Activated CD4-positive, CD25-positive, alpha-beta regulatory T cell treated with anti-CD3 and anti-CD28 coated beads, Interleukin-2, amount 50 U/mL, for 16 hours (primary cell): ENCODE results near the gene SFSWAP.

Experiments used
- DNase-seq: peaks from one replicate; pipeline ENCODE4 v3.0.0-alpha.2; 2020; ENCODE audit warnings: low read depth, low spot score

SFSWAP gene

GRCh38 chr12:131787143-131787660, 76.3 kb downstream of the SFSWAP start:
- no peak for DNase-seq

- no peak for DNase-seq
These were observed 77.2 kb downstream of the SFSWAP start for GRCh38 chr12:131788070-131788469.

DNA sequence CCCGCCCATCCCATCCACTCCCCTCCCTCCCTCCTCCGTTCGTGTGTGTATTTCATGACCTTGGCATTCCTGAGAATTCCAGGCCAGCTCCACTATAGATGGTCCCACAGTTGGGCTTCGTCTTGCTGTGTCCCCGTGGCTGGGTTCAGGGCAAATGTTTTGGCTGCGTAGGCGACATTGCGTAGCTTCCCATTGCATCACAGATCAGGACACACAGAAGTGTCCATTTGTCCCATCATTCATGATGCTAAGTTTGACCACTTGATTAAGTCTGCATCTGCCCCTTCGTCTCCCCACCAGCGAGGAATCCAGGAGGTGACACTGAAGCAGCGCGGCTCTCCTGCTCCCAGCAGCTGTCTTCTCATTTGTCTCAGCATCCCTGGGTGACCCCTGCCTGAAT, 78.7 kb downstream of the SFSWAP start:
- DNase-seq = no peak

- DNase-seq = no peak
These were observed 82.5 kb downstream of the SFSWAP start for GRCh38 chr12:131793243-131794022.

GRCh38 chr12:131794061-131794460, 83.2 kb downstream of the SFSWAP start:
- DNase-seq = no peak

GRCh38 chr12:131794573-131794972, 83.7 kb downstream of the SFSWAP start:
- DNase-seq = no peak

- DNase-seq = no peak
These were observed 84.2 kb downstream of the SFSWAP start for GRCh38 chr12:131795064-131795463.

- no peak for DNase-seq
These were observed 85.0 kb downstream of the SFSWAP start for GRCh38 chr12:131795690-131796410.

- no peak for DNase-seq
These were observed 85.5 kb downstream of the SFSWAP start for GRCh38 chr12:131796411-131796736.

DNA sequence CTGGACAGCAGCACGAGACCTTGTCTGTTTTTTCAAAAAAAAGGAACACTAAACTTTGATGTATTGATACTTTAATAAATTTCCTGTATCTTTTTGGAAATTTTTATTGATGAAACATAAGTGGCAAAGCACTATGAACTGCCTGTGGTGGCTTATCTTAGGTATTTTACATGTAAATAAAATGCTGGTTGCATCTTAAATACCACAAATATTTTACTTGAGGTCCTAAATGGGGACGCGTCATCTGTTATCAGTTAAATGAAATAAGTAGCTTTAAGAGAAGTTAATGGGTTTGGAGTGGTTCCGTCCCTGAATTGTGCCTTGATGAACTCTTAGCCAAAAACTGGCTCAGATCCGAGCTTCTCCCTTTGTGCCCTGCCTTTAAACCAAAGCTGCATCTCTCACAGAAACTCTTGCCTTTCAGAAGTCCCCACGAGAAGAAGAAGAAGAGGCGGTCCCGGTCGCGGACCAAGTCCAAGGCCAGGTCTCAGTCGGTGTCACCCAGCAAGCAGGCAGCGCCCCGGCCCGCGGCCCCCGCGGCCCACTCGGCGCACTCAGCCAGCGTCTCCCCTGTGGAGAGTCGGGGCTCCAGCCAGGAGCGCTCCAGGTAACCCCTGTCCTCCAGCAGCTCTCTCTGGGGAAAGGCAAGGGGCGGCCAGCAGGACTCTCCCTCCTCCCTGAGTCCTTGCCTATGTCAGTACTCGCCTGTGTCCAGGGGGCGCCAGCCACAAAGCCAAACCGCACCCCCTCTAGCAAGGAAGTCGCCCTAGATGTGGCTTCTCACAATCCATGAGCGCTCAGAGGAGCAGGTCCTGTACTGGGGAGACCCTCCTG, 86.1 kb downstream of the SFSWAP start:
- DNase-seq = no peak

GRCh38 chr12:131797588-131797934, 86.7 kb downstream of the SFSWAP start:
- DNase-seq = no peak

- DNase-seq = no peak
These were observed 88.3 kb downstream of the SFSWAP start for GRCh38 chr12:131799195-131799594.

GRCh38 chr12:131799828-131800593, 89.1 kb downstream of the SFSWAP start:
- DNase-seq = no peak

DNA sequence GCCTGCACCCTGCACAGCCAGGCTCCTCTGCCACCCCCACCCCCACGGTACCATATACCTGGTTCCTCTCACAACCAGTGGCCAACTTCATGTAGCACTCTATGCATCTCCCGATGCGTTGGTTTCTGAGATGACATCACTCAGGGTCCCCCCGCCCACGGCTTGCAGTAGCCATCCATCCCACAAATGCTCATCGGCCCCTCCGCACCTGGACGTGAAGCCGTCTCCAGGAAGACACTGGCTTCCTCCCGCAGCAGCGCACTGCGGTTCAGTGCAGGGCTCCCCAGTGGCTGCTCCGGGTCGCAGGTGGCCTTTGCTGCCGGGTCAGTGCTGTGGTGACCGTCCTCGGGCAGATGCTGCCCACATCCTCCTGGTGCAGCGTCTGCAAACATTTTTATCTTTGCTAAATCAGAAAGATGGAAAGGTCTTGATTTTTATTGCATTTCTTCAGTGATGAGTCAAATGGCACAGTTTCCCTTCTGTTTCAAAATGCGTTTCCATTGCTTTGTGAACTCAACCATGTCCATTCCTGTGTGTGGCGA, 89.8 kb downstream of the SFSWAP start:
- DNase-seq = no peak

- no peak for DNase-seq
These were observed 90.5 kb downstream of the SFSWAP start for GRCh38 chr12:131801254-131801866.

- no peak for DNase-seq
These were observed 93.2 kb downstream of the SFSWAP start for GRCh38 chr12:131803961-131804521.

DNA sequence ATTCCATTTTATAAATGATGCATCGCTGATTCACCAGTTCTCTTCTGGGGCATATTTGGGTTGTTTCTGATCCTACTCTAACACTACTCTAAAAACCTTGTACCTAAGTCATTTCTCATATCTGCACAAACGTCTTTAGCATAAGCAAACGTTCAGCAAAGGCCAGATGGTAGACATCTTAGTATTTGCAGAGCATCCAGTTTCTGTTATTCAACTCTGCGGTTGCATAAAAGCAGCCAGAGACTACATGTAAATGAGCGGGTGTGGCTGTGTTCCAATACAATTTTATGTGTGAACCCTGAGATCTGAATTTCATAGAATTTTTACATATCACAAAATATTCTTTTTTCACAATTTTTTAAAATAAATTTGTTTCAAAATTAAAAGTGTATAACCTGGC, 94.5 kb downstream of the SFSWAP start:
- no peak for DNase-seq

DNA sequence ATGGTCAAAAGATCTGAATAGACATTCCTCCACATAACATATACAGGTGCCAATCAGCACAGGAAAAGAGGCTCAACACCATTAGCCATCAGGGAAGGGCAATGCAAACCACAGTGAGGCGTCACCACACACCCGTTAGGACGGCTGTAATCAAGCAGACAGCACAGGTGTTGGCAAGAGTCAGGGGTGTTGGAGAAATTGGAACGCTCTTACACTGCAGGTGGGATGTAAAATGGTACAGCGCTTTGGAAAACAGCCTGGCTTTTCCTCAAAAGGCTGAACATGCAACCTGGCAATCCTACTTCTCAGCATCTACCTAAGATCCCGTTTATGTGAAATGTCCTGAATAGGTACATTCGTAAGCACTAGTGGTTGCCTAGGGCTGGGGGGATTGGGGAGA, 95.8 kb downstream of the SFSWAP start:
- no peak for DNase-seq

GRCh38 chr12:131808744-131809371, 98.0 kb downstream of the SFSWAP start:
- DNase-seq = no peak
